Ovary (tissue), 3 donors: Measurements from ENCODE around the gene HOXA5.

Experiments
- EP300 ChIP-seq: sonication (generic); formaldehyde crosslinking; IDR thresholded peaks from one replicate; pipeline ENCODE4 v1.6.1; 2017; ENCODE audit warnings: antibody characterized with exemption
- POLR2A ChIP-seq: fragments of 450-650 bp; IDR thresholded peaks from one replicate; pipeline ENCODE4 v1.6.1; 2017; ENCODE audit warnings: antibody characterized with exemption, mild to moderate bottlenecking, moderate library complexity
- TF ChIP-seq, protein P1 (sequence below), 3 donors: fragments of 450-650 bp in 2 of 3; fragments of 200-600 bp in 1 of 3; IDR thresholded peaks; one replicate each; pipeline versions ENCODE4 v1.5.1 to v1.8.0; 2016 to 2022; ENCODE audit warnings: antibody characterized with exemption in 3 of 3, mild to moderate bottlenecking in 1 of 3
- donor health status: DM: no; HTN: no; CAD: no.

DNA sequence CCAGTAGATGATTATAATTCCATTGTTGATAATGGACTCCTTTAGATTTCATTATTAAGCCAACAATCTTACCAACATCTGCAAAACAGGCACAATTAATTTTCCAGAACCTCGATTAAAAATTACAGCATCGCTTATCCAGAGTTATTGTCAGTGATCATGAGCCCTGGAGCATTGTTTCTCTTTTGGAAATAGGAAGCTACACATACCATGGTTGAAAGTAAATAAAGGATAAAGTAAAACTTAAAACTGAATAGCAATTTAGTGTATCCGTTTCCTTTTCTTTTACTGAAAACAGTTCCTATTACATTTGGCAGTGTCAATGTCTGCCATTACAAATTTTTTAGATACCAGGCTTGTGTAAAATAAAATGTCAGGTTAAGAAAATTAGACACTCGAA lies 31.1 kb downstream of the HOXA5 start:
- TF ChIP-seq, protein P1, sequence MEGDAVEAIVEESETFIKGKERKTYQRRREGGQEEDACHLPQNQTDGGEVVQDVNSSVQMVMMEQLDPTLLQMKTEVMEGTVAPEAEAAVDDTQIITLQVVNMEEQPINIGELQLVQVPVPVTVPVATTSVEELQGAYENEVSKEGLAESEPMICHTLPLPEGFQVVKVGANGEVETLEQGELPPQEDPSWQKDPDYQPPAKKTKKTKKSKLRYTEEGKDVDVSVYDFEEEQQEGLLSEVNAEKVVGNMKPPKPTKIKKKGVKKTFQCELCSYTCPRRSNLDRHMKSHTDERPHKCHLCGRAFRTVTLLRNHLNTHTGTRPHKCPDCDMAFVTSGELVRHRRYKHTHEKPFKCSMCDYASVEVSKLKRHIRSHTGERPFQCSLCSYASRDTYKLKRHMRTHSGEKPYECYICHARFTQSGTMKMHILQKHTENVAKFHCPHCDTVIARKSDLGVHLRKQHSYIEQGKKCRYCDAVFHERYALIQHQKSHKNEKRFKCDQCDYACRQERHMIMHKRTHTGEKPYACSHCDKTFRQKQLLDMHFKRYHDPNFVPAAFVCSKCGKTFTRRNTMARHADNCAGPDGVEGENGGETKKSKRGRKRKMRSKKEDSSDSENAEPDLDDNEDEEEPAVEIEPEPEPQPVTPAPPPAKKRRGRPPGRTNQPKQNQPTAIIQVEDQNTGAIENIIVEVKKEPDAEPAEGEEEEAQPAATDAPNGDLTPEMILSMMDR (IDR thresholded peaks at IDR 0.05), result no peak
- no peak for TF ChIP-seq POLR2A
- TF ChIP-seq EP300, result no peak
